ENCODE measurements around the gene IL18RAP. TPM values are rescaled to one million over a fixed set of nuclear protein-coding genes. Genes with fewer than 3 reads are reported as not detected.

Gene IL18RAP
- polyA plus RNA-seq, 10 donors, result 0.15 to 0.70 (median 0.36) TPM; not detected in 1

DNA sequence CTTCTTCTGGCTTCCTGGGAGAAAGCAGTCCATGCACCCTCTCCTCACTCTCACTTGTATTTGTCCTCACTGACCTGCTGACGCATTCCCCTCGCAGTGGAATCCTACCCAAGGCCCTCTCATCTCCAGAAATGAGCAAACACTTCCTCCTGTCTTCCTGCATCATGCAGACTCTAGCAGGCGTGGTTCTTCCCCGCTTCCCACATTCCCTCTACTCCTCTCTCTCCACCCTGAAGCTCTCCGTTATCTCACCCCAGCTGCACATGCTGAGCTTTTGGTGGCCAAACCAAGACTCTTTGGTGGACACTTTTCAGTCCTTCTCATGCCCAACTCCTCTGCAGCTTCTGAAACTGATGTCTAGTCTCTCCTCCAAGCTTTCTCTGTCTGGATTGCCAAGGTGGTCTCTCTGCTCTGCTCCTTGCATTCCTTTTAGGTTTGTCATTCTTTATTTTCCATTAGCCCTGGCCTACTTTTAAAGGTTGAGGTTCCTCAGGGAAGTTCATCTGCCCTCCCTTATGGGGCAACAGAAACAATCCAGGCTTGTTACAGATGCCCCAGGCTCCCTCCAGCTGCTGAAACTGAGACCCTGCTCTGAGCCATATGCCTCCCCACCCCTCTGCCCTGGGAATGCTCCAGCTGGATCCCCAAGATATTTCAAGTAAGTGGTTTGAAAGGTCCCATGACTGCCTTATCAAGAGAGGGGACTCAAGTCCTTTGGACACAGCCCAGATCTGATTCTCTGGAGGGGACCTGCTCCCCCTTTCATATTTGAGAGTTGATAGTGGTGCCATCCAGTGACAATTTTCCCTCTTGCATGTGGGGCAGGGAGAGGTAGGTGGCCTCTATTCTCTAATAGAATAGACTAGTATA is 835 bp upstream of the IL18RAP start:
- no peak for DNase-seq

GRCh38 chr2:102423368-102423767 is 408 bp downstream of the IL18RAP start:
- no peak for DNase-seq

DNA sequence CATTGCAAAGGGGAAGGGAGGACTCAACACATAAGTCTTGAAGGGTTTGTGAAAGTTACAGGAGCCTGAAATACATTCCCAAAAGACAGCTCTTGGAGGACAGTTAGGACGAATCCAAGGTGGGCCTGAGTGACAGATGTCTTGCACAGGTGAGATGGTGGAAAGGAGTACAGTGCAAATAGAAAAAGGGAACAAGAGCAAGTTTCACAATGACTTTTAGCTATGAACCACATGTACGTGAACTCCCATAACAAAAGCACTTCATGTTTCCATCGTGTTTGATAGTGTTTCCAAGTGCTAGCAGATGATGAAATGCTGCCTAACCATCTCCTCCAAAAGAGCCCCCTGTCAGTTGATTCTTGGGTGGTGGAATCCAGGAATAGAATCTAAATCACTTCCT is 1.8 kb downstream of the IL18RAP start:
- no peak for DNase-seq

DNA sequence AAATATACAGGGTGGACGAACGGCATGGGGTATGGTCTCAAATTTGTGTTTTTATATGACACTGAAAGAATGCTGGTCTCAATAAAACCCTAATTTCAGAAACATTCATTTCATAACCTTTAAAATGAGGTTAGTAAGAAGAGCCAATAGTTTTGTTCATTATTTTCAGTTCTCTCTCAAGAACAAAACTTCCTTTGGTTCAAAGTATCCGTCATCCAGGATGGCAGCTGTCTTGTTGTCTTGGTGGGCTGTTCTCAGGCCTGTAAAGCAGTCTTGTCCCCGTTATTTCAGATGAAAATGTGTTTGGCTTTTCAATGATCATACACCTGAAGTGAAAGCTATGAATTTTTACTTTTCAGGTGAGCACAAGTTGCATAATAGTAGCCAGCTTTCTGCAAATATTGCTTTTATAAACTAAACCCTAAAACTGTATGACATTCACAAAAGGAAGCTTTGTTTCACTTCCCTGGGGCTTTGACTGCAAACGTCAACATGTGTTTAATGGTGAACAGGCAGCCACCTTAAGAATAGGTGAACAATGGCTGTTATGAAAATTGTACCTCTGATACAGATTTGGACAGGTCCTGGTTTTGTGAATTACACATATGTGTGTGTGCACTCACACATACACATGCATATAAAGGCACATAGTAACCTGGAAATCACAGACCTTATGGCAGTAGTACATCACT is 2.6 kb downstream of the IL18RAP start:
- DNase-seq, result no peak

- no peak for DNase-seq
Measured at GRCh38 chr2:102427249-102427648, 4.3 kb downstream of the IL18RAP start.

DNA sequence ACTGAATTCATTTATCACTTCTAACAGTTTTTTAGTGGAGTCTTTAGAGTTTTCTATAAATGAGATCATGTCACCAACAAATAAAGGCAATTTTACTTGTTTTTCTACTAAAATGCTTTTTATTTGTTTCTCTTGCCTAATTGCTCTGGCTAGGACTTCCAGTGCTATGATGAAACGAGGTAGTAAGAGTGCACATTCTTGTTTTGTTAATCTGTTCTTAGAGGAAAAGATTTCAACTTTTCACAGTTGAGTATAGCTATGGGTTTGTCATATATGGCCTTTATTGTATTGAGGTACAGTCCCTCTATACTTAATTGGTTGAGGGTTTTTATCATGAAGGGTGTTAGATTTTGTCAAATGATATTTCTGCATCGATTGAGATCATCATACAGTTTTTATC is 5.6 kb downstream of the IL18RAP start:
- DNase-seq, result no peak

DNA sequence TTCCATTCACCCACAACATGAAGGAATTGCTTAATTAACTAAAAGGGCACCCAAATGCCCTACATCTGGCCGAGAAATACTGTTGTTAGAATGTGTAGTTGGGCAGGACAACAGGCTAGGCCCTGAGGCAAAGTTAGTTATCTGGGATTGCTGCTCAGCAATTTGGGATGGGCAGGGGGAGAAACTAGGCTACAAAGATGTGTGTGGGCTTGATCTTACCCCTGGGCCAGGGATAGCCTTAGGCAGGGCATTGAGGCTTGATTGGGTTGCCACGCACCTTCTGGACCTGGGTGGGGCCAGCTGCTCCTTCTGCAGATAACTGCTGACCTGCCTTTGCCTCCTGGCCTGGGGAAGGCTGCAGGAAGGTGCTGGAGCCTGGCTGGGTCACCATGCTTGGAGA is 9.4 kb downstream of the IL18RAP start:
- no peak for DNase-seq

DNA sequence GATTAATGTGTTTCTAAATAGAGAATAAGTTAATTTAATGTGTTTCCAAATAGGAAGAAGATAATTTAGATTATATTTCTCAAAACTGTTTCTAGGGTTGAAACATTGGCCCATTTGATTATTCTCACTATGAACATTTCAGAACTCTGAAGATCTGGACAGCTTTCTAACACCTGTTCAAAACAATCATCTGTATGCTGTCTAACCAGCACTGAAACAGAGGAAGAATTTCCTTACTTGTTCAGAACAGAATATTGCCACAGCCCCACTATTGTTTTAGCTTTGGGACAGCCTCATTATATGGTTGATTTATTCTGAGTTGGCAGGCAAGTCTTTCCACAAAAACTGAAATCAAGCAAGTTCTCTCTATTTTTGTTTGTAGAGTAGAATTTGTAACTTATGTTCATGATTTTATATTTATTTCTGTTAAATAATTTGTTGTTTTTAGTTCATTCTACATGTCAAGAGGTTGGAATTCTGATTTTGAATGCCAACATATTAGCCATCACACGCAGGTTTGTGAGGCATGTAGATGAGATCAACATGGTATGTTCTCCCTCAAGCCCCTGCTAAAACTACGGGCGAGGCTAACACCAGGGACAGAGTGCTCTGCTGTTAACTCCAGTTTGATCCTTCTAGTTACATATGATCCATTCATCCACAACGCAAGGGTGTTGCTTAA is 11.2 kb downstream of the IL18RAP start:
- no peak for DNase-seq

GRCh38 chr2:102434655-102435381 is 11.9 kb downstream of the IL18RAP start:
- DNase-seq, result no peak

- DNase-seq, result peak in 1 of 3 donors; percentile 8
Measured at GRCh38 chr2:102435741-102436140, 12.8 kb downstream of the IL18RAP start.

GRCh38 chr2:102436323-102436722 is 13.4 kb downstream of the IL18RAP start:
- peak in 2 of 3 donors; percentile 6 to 15 for DNase-seq

DNA sequence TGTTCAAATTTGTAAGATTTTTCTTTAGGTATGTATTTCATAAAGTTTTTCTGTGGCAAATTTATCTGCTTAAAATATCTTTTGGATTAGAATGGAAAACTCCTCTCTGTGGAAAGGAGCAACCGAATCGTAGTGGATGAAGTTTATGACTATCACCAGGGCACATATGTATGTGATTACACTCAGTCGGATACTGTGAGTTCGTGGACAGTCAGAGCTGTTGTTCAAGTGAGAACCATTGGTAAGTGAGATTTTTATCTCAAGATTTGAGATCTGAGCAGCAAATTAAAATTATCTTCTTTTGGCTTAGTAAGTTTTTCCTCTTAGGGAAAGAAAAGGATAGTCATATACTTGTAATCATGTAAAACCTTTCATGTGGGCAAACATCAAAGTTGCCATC is 14.2 kb downstream of the IL18RAP start:
- no peak for DNase-seq

DNA sequence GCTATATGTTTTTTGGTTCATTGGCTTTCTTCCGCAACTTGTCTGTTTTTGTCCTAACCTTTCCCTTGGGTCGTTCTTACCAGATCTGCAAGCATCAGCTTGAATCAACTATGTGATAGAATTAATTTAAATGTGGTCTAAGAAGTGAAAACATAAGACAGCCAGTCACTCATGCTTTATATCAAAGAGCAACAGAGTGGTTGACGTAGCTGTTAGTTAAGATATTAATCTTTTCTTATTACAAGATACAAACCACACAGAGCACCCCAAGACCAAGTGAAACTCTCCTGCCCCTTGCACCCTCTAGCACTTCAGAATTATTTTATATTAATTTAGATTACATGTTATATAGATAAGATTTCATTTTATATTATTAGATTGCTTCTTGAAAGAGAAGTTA is 15.2 kb downstream of the IL18RAP start:
- DNase-seq, result no peak

GRCh38 chr2:102438578-102438977 is 15.6 kb downstream of the IL18RAP start:
- no peak for DNase-seq

DNA sequence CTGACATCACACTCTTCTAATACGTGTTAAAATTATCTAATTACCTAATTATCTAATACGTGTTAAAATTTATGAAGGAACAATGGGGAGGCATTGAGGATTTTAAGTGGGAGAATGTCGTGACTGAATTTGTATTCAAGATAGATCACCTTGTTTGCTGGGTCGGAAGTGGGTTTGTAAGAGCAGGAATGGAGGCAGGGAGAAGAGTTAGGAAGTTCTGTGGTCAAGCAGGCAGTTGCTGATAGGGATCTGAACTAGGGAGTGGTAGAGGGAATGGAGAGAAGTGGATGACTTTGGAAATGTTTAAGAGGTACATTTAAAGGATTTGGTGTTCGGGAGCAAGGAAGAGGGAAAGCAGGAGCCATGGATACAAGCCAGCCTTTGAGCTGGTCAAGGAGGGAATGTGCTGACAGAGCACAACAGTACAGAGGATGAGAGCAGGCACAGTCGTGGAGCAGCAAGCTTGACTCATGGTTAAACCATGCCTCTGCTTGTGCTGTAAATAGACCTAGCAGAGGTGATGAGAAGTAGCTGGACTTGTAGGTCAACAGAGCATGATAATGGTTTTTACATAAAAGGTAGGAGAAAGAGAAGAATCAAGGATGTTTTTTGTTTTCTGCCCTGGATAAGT is 16.2 kb downstream of the IL18RAP start:
- peak in 1 of 3 donors; percentile 42 for DNase-seq

DNA sequence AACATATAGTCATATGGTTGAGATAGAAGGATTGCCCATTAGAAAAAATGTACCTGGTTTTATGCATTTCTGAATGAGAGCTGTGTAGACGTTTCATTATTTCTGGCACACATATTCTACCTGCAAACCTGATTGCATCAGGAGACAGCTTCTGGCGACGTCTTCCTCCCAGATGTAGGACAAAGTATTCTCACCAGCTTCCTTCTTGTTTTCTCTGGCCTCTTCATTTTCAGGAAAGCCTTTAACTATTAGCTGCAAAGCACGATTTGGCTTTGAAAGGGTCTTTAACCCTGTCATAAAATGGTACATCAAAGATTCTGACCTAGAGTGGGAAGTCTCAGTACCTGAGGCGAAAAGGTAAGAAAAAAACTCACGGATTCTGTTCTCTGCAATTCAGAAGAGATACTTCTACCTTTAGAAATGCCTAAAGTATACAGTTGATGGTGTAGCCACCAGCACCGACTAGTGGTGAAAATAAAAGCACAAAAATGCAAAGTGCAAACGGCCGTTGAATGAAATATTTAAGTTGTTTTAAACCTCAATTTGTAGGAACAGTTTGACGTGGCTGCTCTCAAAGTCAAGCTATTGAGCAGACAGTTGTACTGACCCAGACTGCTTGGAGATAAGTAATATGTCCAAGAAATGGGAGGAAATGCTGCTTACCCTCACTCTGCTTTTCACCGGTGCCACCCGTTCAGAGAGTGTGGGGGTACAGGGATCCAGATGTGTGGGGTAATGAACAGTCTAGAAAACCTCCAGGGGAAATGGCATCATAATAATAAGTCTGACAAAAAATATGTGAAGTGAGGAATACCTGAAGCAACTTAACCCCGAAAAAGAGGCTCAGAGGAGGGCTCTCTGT is 20.2 kb downstream of the IL18RAP start:
- peak; percentile 9 to 52 (median 15) for DNase-seq

DNA sequence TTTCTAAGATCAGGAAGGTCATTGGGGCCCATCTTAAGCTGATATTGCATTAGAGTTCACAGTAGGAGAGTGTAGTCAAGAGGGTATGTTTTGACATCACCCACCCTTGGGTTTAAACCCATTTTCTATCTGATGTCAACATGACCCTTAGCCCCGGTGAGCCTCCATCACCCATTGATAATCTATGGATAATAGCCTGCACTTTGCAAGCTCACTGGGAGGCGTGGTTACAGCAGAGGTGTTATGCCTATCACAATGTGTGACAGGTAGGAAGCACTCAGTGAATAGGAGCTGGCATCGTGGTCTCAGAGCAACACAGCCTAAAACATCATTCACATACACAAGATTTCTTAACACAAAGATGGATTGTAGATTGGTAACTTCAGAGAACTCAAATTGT is 21.3 kb downstream of the IL18RAP start:
- no peak for DNase-seq

DNA sequence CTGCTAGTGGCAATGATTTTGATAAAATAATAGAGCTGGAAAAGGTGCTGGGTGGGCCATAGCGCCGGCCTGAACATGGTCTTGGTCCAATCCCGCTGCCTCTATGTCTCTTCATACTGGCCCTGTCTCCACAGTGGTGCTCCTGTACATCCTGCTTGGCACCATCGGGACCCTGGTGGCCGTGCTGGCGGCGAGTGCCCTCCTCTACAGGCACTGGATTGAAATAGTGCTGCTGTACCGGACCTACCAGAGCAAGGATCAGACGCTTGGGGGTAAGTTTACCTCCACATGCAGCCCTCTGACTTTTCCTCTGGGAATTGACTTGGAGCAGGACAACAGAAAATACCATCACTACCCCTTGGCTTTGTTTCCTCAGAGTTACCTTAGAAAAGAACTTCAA is 24.0 kb downstream of the IL18RAP start:
- DNase-seq, result no peak

DNA sequence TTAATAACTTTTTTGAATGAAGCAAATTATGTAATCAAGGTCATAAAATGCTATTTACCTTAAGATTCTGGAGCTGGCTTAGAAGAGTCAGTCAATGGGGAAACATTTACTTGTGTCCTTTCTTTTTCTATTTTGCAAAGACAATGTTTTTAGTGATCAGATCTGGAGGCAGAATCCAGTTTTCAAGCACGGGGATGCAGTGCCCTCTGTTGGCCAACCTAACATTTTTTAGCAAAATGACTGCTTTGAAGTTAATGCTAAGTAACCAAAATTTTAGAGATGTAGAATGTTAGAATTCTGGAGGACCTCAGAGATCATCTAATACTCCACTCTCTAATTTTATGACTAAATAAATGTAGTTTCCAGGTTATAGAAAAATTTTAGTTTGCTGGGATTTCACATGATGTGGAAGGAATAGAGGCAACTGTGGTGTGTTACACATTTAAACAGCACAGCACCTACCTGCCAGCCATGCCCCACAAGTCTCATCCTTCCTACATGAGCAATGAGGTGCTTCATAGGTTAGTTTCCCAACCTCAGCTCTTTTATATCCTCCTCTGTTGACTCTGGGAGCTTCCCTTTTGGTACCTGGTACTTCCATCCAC is 26.5 kb downstream of the IL18RAP start:
- DNase-seq, result peak; percentile 12 to 60 (median 51)

DNA sequence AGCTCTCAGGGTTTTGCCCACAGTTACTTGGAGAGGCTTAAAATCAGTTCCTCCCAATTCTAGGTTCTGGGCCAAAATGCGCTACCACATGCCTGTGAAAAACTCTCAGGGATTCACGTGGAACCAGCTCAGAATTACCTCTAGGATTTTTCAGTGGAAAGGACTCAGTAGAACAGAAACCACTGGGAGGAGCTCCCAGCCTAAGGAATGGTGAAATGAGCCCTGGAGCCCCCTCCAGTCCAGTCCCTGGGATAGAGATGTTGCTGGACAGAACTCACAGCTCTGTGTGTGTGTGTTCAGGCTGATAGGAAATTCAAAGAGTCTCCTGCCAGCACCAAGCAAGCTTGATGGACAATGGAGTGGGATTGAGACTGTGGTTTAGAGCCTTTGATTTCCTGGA is 29.0 kb downstream of the IL18RAP start:
- no peak for DNase-seq

All from muscle of back (tissue), 11 donors.